ENCODE data around the gene ITPR1.
"Not testable (repeated sequence)": the region's sequence is repeated elsewhere in the genome, so short reads cannot be mapped to it uniquely, and the experiment has no call there.

The ITPR1 gene

DNA sequence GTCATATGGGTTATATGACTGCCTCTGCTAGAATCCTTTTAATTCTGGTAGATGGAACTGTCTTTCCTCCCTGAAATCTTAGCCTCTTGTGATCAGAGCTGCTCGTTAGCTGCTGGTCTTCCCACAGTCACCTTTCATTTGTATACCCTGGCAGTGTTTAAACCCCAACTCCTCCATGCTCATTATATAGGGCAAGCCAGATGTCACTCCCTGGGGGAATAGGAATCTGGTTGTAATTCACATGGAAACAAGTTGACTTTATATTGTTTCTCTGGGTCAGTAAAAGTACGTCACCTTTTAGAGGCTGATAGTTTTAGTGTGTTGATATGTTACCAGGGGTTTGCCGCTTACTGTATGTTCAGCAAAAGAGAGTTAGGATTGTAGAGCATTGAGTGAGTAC lies 103.5 kb downstream of the ITPR1 start:
- DNase-seq (ENCODE audit: low read depth in 2 of 2), result no peak

DNA sequence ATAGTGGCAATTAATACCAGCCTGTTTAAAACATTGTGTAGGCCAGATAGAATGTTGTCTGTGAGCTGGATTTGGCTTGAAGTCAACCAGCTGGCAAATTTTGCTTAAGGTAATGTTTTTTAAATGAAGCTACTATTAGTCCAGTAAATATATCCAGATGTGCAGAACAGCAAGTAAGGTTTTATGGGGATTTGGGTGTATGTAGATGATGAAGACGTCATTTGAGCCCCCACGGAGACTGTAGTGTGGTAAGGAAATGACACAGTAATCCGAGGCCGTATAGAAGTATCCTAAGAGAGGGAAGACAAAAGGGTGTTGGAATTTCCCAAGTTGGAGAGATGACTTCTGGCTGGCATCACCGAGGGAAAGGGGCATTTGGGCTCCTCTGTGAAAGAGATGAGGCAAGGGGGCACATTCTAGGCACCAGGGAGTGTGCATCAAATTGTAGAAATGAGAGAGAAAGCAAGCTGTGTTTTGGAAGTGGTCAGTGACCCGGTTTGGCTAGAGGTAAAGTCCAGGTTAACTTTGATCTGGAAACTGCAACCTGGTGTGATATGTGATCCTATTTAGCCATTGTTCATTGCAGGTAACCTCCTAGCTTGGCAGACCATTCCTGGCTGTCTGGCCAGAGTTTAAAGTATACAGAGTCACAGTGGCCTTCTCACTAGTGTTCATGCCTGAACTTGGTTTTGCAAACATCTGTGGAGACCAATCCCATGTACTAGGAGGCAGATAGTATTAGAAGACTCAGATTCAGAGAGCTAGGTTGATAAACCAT lies 104.2 kb downstream of the ITPR1 start:
- no peak for DNase-seq (ENCODE audit: low read depth in 2 of 2)

GRCh38 chr3:4598232-4598631 lies 105.1 kb downstream of the ITPR1 start:
- DNase-seq (ENCODE audit: low read depth in 2 of 2), result not testable (repeated sequence)

- DNase-seq (ENCODE audit: low read depth in 2 of 2), result no peak
Measured at GRCh38 chr3:4599612-4600011, 106.5 kb downstream of the ITPR1 start.

- DNase-seq (ENCODE audit: low read depth in 2 of 2), result no peak
Measured at GRCh38 chr3:4600493-4600892, 107.3 kb downstream of the ITPR1 start.

DNA sequence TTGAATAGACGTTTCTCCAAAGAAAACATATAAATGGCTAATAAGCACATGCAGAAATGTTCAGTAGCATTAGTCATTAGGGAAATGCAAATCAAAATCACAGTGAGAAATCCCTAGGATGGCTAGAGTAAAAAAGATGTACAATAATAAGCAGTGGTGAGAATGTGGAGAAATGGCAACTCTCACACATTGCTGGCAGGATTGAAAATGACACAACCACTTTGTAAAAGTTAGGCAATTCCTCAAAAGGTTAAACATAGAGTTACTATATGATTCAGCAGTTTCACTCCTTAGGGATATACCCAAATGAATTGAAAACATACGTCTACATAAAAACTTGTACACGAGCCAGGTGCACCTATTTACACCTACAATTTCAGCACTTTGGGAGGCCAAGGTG lies 108.7 kb downstream of the ITPR1 start:
- DNase-seq (ENCODE audit: low read depth in 2 of 2), result no peak

GRCh38 chr3:4604693-4605092 lies 111.5 kb downstream of the ITPR1 start:
- no peak for DNase-seq (ENCODE audit: low read depth in 2 of 2)

DNA sequence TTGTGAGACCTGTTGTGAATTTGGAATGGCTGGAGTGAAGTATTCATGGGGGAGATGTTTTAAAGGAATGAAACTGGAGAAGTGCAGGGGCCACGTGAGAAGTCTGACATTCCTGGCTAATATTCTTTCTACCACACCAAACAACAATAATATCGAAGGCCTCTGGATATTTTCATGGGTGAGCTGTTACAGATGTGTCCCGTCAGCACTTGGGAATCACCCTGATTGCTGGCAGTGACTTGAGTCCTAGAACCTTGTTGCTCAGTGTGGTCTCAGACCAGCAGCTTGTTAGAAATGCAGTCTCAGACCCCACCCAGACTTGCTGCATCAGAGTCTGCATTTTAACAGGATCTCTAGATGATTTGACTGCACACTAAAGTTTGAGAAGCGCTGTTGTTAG lies 113.8 kb downstream of the ITPR1 start:
- DNase-seq (ENCODE audit: low read depth in 2 of 2), result no peak

DNA sequence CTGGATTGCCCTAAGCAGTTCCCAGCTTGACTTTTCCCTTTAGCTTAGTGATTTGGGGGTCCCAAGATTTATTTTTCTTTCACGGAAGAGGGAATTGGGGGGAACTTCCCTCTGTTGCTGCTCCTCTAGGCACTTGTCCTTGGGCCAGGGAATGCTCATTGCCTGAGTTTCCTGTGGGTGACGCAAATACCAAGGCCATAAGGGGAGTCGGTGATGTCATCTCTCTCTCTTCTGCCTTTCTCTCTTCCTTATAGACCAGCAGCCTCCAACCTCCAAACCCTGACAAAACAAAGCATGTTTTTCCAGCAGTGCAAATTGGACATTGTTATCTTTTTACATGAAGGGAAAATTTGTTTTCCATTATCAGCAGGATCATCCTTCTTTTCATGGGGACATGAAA lies 120.2 kb downstream of the ITPR1 start:
- no peak for DNase-seq (ENCODE audit: low read depth in 2 of 2)

GRCh38 chr3:4614070-4614469 lies 120.9 kb downstream of the ITPR1 start:
- DNase-seq (ENCODE audit: low read depth in 2 of 2), result no peak

- DNase-seq (ENCODE audit: low read depth in 2 of 2), result no peak
Measured at GRCh38 chr3:4614927-4615326, 121.8 kb downstream of the ITPR1 start.

- no peak for DNase-seq (ENCODE audit: low read depth in 2 of 2)
Measured at GRCh38 chr3:4615750-4616149, 122.6 kb downstream of the ITPR1 start.

DNA sequence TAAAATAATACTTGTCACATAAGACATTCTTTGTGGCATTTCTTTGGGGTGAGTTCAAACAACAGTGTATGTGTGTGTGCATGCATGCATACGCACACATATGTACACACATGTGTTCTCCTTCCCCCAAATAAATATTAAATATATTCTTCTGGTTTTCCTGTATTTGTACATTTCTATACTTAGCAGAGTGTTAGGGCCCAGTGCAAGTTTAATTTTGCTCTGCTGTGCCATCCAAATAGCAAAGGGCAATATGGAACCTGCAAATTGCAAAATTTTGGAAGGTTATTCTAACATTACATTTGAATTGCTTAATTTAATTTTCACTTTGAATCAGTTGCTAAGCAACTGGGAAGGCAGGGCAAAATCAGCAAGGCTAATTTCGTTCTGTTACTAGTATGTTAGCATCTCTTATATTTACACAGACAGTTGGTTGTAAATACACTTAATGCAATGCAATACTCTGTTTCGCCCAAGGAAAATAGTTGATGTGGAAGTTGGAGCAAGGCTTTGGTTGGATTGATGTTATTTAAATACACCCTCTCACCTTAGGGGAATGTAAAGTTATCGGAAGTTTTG lies 130.4 kb downstream of the ITPR1 start:
- no peak for DNase-seq (ENCODE audit: low read depth in 2 of 2)

DNA sequence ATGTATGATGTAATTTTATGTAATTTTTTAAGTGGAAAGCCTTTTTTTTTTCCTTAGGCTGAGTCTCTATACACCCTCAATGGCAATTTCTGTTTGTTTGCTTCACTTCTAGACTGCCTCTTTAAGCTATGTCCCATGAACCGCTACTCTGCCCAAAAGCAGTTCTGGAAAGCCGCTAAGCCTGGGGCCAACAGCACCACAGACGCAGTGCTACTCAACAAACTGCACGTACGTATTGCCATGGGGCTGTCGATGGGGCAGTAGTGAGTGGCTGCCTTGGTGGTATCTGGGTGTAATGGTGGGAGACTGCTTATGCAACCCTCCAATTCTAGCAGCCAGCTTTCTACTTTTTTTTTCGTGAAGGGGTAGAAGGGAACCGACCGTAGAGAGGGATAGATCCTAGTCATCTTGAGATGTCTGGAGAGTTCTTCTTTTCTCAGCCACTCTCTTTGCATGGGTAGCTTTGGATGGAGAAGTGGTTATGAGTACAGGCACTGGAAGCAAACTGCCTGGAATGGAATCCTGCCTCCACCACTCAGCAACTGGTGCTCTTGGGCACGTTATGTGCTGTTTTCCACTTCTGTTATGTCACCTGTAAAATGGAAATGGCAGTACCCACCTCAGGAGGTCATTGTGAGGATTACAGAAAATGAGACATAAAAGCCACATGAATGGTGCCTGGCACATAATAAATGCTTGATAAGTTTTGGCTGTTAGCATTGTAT lies 134.7 kb downstream of the ITPR1 start:
- DNase-seq (ENCODE audit: low read depth in 2 of 2), result no peak

- no peak for DNase-seq (ENCODE audit: low read depth in 2 of 2)
Measured at GRCh38 chr3:4629095-4630007, 136.2 kb downstream of the ITPR1 start.

GRCh38 chr3:4633078-4634004 lies 140.2 kb downstream of the ITPR1 start:
- DNase-seq (ENCODE audit: low read depth in 2 of 2), result no peak

- DNase-seq (ENCODE audit: low read depth in 2 of 2), result no peak
Measured at GRCh38 chr3:4634894-4635293, 141.7 kb downstream of the ITPR1 start.

DNA sequence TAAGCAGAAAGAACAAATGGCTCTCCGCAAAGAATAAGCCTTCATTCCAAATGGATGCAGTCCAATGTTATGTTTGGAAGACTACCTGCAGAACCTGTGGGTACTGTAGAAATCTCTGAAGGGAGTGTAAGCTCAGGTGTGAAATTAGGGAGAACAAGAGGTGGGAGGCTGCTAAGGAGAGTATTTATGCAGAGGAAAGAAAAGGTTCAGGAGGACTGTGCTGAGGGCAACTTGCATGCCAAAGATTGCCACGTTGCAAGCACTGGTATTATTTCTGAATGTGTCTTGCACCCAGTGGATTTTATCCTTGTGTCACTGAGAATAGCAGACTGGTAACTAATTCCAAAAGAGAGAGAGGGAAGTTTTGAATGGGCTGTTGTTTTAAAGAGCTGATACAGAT lies 144.1 kb downstream of the ITPR1 start:
- no peak for DNase-seq (ENCODE audit: low read depth in 2 of 2)

GRCh38 chr3:4641863-4642563 lies 148.9 kb downstream of the ITPR1 start:
- DNase-seq (ENCODE audit: low read depth in 2 of 2), result no peak

DNA sequence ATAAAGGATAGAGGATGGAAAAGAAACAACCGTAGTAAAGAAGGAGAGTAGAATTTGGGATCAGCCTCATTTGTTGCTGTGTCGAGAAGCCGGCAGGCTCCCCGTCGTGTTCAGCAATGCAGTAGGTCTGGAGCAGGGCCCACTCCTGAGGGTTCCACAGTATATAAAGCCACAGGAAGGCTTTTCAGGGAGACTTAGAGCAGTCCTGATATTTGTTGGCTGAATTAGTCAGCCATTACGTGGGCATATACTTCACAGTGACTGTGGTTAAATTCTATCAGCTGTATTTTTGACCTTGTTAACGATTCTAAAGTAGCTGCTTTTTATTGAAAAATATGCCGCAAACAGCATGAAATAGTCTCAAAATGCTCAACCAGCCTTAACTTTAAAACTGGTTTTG lies 149.5 kb downstream of the ITPR1 start:
- no peak for DNase-seq (ENCODE audit: low read depth in 2 of 2)
